ENCODE measurements around the gene TCF7. TPM values are rescaled to one million over a fixed set of nuclear protein-coding genes. Genes with fewer than 3 reads are reported as not detected.
A peak's percentile ranks its signal among the peaks of the same experiment; 100 is the strongest.

The TCF7 gene
- total and polyA plus RNA-seq, 2 of the 13 experiments (the other 11 are each of a cell fraction or from before 2014, with no cell fraction given), result 6.3 to 6.8 TPM

DNA sequence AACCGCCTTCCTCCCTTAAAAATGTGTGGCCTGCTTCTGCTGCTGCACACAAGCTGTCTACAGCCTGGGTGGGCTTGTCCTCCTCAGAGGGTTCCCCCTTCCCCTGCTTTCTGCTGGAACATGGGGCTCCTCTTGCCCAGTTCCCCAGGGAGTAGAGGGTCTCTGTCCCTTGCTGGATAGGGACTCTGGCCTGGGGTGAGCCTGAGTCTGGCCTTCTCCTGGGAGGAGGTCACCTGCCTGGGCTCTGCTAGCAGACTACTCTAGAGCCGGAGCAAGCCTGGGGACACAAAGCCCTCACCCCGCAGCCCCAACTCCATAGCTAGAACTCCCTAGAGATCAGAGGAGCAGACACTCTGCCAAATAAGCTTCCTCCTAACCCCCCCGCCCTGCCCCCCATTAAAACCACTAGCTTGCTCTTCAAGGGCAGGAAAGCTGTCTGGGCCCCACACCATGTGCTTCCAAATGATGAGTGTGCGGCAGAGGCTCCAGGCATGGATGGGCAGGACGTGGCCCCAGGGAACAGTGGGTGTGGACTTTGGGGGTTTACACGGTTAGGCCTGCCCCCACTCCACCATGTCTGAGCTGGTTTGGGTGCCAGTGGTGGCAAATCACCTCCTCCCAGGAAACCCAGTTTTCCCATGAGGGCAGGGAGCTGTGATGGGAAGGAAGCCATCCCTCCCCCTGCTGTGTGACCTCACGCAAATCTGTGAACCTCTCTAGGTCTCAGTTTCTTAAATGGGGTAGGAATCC lies 10.0 kb downstream of the TCF7 start (continued):
- TF ChIP-seq ZNF773 (CRISPR knock-in tag; IDR thresholded peaks at IDR 0.05; ENCODE audit: borderline replicate concordance), result no peak
- no peak for TF ChIP-seq RFXAP (CRISPR knock-in tag; IDR thresholded peaks at IDR 0.05; ENCODE audit: borderline replicate concordance)

DNA sequence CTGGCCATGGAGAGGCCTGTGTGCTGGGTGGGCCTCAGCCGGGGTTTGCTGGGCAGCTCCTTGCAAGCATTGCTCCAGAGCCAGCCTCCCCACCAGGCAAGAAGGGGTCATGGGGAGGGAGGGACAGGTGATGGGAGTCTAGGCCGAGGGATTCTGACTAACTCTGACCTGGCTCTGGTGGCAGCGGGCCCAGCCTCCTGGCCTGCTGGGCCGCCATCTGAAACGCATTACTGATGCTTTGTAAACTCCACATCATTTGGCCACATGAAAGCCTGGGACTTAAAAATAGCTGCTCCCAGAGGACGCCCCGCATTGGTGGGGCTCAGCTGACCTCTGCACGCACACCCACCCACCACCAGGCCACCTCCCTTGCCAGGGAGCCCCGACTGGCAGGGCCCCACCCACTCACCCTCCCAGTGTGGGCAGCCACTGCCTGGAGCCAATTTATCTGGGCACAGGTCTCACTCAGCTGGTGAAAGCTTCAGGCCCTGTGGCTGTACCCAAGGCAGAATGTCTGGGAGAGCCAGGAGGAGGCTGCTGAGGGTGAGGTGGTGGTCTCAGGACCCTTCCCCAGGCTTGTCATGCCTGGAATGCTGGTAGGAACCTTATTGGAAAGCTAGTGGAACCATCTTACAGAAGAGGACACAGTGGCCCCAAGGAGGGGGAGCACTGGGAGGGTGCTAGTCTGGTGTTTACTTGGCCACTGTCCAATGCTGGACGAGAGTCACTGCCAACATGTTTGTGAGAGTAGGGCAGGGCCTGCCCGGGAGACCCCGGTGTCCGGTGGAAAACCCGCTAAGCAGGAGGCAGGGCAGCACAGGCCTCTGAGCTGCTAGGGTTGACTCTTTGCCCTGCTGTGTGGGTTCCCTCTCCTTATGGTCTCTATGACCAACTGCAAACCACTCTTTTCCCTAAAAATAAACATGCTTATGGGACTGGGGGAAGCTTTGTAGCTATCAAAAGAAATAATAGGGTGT lies 10.8 kb downstream of the TCF7 start:
- POLR2A ChIA-PET, result interaction anchor here (0.5 to 1.7 kb wide), 4 partner anchors 8 to 119 kb away, joined by 3 to 5 read pairs (median 4); partner anchors contain the start of gene TCF7
- no peak for DNase-seq (ENCODE audit: low spot score)
- H2AFZ ChIP-seq (ENCODE audit: low read length), result no peak overlapping the region

More for the DNA sequence above, 10.8 kb downstream of the TCF7 start:
- no peaks in the 10 kb centered on the region for H4K20me1 ChIP-seq (ENCODE audit: insufficient read depth, low read length)
- H3K79me2 ChIP-seq (ENCODE audit: insufficient read depth, low read length), result no peaks in the 10 kb centered on the region
- CTCF ChIA-PET (ENCODE audit: low intra/inter-chr PET ratio, low total read pairs), result interaction anchor here (0.6 kb wide), 1 partner anchor 89 kb away, joined by 3 read pairs; no protein-coding TSS in a partner anchor
- ATAC-seq, result no peak
- H3K4me2 ChIP-seq (ENCODE audit: low read depth, low read length), result no peak overlapping the region
- 81% methylated on average over 7 of the region's 14 CpGs for WGBS (ENCODE audit: low lambda C conversion rate)
- BruUV-seq (replicated peaks), result no TSS peak
- peaks cover 10% of the 10 kb centered on the region; the same call in 1 of the 2 replicates for H3K4me1 ChIP-seq (ENCODE audit: insufficient read depth, low read length)
- H3K27ac ChIP-seq (ENCODE audit: extremely low read length, insufficient read depth, low read length), result no peak overlapping the region
- peaks cover 2 to 12% of the 10 kb centered on the region in 2 experiments; a peak in 4 of 5 replicates for H3K36me3 ChIP-seq (replicated peaks in 1 of 2; ENCODE audit: control insufficient read depth in 1 of 2, insufficient read depth in 2 of 2, low read length in 2 of 2)
- intact Hi-C loops (cut with micrococcal nuclease; ENCODE audit: unreplicated experiment) (no loop called here), in situ Hi-C loops (cut with HindIII; ENCODE audit: extremely low pct_ligation_motif_present, low pct_unique_long_range_greater_than_20kb) (no loop called here)
- H3K27me3 ChIP-seq (ENCODE audit: control insufficient read depth in 1 of 2, insufficient read depth in 2 of 2, low read length in 2 of 2), result no peaks in the 10 kb centered on the region
- no peak overlapping the region for H3K4me3 ChIP-seq (replicated peaks in 1 of 3; ENCODE audit: insufficient read depth in 1 of 3, low read depth in 2 of 3, low read length in 3 of 3)
- no peak for FAIRE-seq
- H3K9me3 ChIP-seq (ENCODE audit: low read length), result no peaks in the 10 kb centered on the region
- peak; percentile 31 for TF ChIP-seq AGO2 (optimal IDR thresholded peaks at IDR 0.05; ENCODE audit: low read depth, low read length)
- TF ChIP-seq, protein P1, sequence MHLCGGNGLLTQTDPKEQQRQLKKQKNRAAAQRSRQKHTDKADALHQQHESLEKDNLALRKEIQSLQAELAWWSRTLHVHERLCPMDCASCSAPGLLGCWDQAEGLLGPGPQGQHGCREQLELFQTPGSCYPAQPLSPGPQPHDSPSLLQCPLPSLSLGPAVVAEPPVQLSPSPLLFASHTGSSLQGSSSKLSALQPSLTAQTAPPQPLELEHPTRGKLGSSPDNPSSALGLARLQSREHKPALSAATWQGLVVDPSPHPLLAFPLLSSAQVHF (CRISPR knock-in tag; IDR thresholded peaks at IDR 0.05), result no peak
- TF ChIP-seq, protein P2, sequence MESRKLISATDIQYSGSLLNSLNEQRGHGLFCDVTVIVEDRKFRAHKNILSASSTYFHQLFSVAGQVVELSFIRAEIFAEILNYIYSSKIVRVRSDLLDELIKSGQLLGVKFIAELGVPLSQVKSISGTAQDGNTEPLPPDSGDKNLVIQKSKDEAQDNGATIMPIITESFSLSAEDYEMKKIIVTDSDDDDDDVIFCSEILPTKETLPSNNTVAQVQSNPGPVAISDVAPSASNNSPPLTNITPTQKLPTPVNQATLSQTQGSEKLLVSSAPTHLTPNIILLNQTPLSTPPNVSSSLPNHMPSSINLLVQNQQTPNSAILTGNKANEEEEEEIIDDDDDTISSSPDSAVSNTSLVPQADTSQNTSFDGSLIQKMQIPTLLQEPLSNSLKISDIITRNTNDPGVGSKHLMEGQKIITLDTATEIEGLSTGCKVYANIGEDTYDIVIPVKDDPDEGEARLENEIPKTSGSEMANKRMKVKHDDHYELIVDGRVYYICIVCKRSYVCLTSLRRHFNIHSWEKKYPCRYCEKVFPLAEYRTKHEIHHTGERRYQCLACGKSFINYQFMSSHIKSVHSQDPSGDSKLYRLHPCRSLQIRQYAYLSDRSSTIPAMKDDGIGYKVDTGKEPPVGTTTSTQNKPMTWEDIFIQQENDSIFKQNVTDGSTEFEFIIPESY (CRISPR knock-in tag; IDR thresholded peaks at IDR 0.05), result 0 out of 2 replicates have a peak, but pooled peaks have one; percentile 24
- TF ChIP-seq, protein P3, sequence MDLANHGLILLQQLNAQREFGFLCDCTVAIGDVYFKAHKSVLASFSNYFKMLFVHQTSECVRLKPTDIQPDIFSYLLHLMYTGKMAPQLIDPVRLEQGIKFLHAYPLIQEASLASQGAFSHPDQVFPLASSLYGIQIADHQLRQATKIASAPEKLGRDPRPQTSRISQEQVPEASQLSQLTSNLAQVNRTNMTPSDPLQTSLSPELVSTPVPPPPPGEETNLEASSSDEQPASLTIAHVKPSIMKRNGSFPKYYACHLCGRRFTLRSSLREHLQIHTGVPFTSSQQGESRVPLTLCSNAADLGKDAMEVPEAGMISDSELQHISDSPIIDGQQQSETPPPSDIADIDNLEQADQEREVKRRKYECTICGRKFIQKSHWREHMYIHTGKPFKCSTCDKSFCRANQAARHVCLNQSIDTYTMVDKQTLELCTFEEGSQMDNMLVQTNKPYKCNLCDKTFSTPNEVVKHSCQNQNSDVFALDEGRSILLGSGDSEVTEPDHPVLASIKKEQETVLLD (CRISPR knock-in tag; IDR thresholded peaks at IDR 0.05; ENCODE audit: low read depth), result no peak
- TF ChIP-seq RBM22 (optimal IDR thresholded peaks at IDR 0.05; ENCODE audit: low read length), result peak; percentile 34
- no peak overlapping the region for H3K9ac ChIP-seq (ENCODE audit: insufficient read depth, low read depth, low read length)

Data from HepG2 (cell line).